G401.6 (cell line): Measurements from ENCODE around the gene EIF2D.
"Not testable (repeated sequence)": the region's sequence is repeated elsewhere in the genome, so short reads cannot be mapped to it uniquely, and the experiment has no call there.

Source experiments
- FAIRE-seq: peaks from 2 replicates; lab custom pipeline; 2012; peaks lifted over from hg19 to GRCh38; lab: Jason Lieb, UNC

EIF2D gene

GRCh38 chr1:206635080-206635977 lies 23.1 kb upstream of the EIF2D start, which contains the start of gene DYRK3:
TSS of gene DYRK3 (plus strand) at chr1:206635536. CDS start at chr1:206635704, 168 bp downstream.
- peak; percentile 75 for FAIRE-seq

- FAIRE-seq, result peak; percentile 94
Observed at GRCh38 chr1:206634365-206635079, 22.3 kb upstream of the EIF2D start.

GRCh38 chr1:206633708-206634121 lies 21.4 kb upstream of the EIF2D start:
- no peak for FAIRE-seq

- FAIRE-seq, result peak; percentile 88
Observed at GRCh38 chr1:206631085-206631509, 18.8 kb upstream of the EIF2D start.

GRCh38 chr1:206628916-206629315 lies 16.7 kb upstream of the EIF2D start:
- FAIRE-seq, result no peak

- not testable (repeated sequence) for FAIRE-seq
Observed at GRCh38 chr1:206626396-206626795, 14.1 kb upstream of the EIF2D start.

GRCh38 chr1:206609229-206609991 lies 2.9 kb downstream of the EIF2D start:
- FAIRE-seq, result no peak

- FAIRE-seq, result no peak
Observed at GRCh38 chr1:206608108-206608698, 4.1 kb downstream of the EIF2D start.

GRCh38 chr1:206606867-206607266 lies 5.4 kb downstream of the EIF2D start:
- FAIRE-seq, result peak; percentile 86

- FAIRE-seq, result no peak
Observed at GRCh38 chr1:206604861-206605260, 7.4 kb downstream of the EIF2D start.

GRCh38 chr1:206600527-206600926 lies 11.7 kb downstream of the EIF2D start:
- FAIRE-seq, result no peak

GRCh38 chr1:206596319-206596666 lies 16.0 kb downstream of the EIF2D start:
- FAIRE-seq, result no peak

- FAIRE-seq, result no peak
Observed at GRCh38 chr1:206595581-206596318, 16.5 kb downstream of the EIF2D start.

GRCh38 chr1:206593351-206593925 lies 18.8 kb downstream of the EIF2D start:
- no peak for FAIRE-seq

- no peak for FAIRE-seq
Observed at GRCh38 chr1:206591696-206592095, 20.6 kb downstream of the EIF2D start.

GRCh38 chr1:206591226-206591625 lies 21.0 kb downstream of the EIF2D start:
- no peak for FAIRE-seq

GRCh38 chr1:206590025-206590758 lies 22.1 kb downstream of the EIF2D start:
- FAIRE-seq, result no peak

- no peak for FAIRE-seq
Observed at GRCh38 chr1:206589206-206589605, 23.1 kb downstream of the EIF2D start.

GRCh38 chr1:206588492-206588891 lies 23.8 kb downstream of the EIF2D start:
- FAIRE-seq, result no peak

GRCh38 chr1:206587904-206588303 lies 24.4 kb downstream of the EIF2D start:
- FAIRE-seq, result no peak
